ENCODE results near the gene INPP5E. TPM values are rescaled to one million over a fixed set of nuclear protein-coding genes. Genes with fewer than 3 reads are reported as not detected.

INPP5E gene
- total RNA-seq, 2 experiments from 2014 or later = 17.2 to 19.4 TPM

DNA sequence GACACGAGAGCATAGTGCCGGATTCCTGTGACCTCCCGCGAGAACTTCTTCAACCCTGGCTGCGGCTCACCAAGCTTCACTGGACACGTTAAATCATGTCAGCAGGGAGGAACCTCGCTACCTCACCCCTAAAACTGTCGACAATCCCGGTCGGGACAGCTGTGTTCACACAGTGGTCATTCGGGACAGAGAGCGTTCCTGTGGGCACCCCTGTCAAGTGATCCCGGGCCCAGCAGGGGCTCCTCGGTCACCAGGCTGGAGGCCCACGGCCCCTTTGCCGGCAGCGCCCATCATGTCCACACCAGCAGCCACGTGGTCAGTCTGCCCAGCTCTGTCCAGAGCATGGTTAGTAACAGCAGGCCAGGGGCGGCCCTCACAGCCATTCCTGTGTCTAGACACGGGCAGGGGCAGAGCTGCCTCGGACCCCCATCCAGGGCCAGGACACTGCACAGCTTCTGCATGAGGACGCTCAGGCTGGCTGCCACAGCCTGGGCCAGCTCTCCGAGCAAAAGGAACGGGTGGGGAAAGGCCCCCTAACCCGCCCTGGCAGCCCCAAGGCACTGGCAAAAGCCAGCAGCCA lies 3.5 kb downstream of the INPP5E start:
- Mint-ChIP-seq H3K4me1 (ENCODE audit: low read depth) (peaks cover 21% of the 10 kb centered on the region), H3K36me3 (ENCODE audit: low read depth) (peaks cover 17% of the 10 kb centered on the region), H3K27ac (no peak overlapping the region), H3K9me3 (no peaks in the 10 kb centered on the region), H3K4me3 (peak overlapping the region; percentile 97), H3K27me3 (no peaks in the 10 kb centered on the region)
- Histone ChIP-seq H3K4me1 (ENCODE audit: insufficient read depth, low read length) (peaks cover 35% of the 10 kb centered on the region), H3K27ac (ENCODE audit: low read depth in 1 of 2, low read length in 2 of 2) (no peak overlapping the region), H3K9me3 (ENCODE audit: control insufficient read depth in 1 of 2, insufficient read depth in 1 of 2, low read length in 2 of 2) (no peaks in the 10 kb centered on the region), H3K36me3 (ENCODE audit: insufficient read depth, low read length) (peaks cover 14% of the 10 kb centered on the region), H3K27me3 (ENCODE audit: control insufficient read depth in 1 of 2, insufficient read depth in 2 of 2, low read length in 2 of 2) (no peaks in the 10 kb centered on the region), H3K4me3 (ENCODE audit: low read length) (no peak overlapping the region)
- TF ChIP-seq, protein P1, sequence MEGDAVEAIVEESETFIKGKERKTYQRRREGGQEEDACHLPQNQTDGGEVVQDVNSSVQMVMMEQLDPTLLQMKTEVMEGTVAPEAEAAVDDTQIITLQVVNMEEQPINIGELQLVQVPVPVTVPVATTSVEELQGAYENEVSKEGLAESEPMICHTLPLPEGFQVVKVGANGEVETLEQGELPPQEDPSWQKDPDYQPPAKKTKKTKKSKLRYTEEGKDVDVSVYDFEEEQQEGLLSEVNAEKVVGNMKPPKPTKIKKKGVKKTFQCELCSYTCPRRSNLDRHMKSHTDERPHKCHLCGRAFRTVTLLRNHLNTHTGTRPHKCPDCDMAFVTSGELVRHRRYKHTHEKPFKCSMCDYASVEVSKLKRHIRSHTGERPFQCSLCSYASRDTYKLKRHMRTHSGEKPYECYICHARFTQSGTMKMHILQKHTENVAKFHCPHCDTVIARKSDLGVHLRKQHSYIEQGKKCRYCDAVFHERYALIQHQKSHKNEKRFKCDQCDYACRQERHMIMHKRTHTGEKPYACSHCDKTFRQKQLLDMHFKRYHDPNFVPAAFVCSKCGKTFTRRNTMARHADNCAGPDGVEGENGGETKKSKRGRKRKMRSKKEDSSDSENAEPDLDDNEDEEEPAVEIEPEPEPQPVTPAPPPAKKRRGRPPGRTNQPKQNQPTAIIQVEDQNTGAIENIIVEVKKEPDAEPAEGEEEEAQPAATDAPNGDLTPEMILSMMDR (IDR thresholded peaks at IDR 0.05) = no peak
- intact Hi-C loops (cut with DNase I, micrococcal nuclease) = no loop called here
- DNase-seq = peak in 1 of 14 experiments; percentile 23
- ChIA-PET POLR2A (no interaction called here), CTCF (no interaction called here)
- ATAC-seq (ENCODE audit: poor library complexity) = no peak

DNA sequence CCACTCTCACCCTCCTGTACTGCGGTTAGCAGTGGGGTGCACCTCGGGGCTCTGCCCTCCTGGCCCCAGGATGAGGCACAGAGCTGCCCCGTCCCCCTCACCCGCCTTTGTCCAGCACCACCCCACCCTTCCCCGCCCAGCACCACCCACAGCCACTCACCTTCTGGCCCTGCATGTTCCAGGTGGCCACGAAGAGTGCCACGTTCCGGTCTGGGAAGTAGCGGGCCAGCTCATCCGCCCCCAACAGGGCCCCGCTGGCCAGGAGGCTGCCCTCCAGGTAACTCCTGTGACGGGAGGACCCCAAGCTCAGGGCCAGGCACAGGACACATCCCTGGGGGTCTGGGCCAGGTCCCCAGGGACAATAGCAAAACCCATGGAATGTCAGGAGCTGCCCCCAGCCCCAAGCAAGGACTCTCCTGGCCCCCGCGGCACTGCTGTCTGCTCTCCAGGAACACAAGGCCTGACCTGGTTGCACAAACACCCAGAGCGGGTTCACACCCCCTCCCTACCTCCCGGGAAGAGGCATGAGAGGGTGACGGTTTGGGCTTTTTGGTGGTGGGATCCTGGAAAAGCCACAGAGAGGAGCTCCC lies 5.0 kb downstream of the INPP5E start:
- Histone ChIP-seq H3K27me3 (ENCODE audit: control insufficient read depth in 1 of 2, insufficient read depth in 2 of 2, low read length in 2 of 2) (no peaks in the 10 kb centered on the region), H3K4me3 (ENCODE audit: low read length) (no peak overlapping the region), H3K4me1 (ENCODE audit: insufficient read depth, low read length) (peaks cover 30% of the 10 kb centered on the region), H3K9me3 (ENCODE audit: control insufficient read depth in 1 of 2, insufficient read depth in 1 of 2, low read length in 2 of 2) (no peaks in the 10 kb centered on the region), H3K36me3 (ENCODE audit: insufficient read depth, low read length) (peaks cover 19% of the 10 kb centered on the region), H3K27ac (ENCODE audit: low read depth in 1 of 2, low read length in 2 of 2) (no peak overlapping the region)
- Mint-ChIP-seq H3K27me3 (no peaks in the 10 kb centered on the region), H3K9me3 (no peaks in the 10 kb centered on the region), H3K4me3 (no peak overlapping the region), H3K36me3 (ENCODE audit: low read depth) (peaks cover 16% of the 10 kb centered on the region), H3K4me1 (ENCODE audit: low read depth) (peaks cover 21% of the 10 kb centered on the region), H3K27ac (no peak overlapping the region)
- ChIA-PET CTCF (no interaction called here), POLR2A (no interaction called here)
- TF ChIP-seq, protein P1 (IDR thresholded peaks at IDR 0.05) = no peak
- intact Hi-C loops (cut with DNase I, micrococcal nuclease) = no loop called here
- DNase-seq (no peak), ATAC-seq (ENCODE audit: poor library complexity) (no peak)

DNA sequence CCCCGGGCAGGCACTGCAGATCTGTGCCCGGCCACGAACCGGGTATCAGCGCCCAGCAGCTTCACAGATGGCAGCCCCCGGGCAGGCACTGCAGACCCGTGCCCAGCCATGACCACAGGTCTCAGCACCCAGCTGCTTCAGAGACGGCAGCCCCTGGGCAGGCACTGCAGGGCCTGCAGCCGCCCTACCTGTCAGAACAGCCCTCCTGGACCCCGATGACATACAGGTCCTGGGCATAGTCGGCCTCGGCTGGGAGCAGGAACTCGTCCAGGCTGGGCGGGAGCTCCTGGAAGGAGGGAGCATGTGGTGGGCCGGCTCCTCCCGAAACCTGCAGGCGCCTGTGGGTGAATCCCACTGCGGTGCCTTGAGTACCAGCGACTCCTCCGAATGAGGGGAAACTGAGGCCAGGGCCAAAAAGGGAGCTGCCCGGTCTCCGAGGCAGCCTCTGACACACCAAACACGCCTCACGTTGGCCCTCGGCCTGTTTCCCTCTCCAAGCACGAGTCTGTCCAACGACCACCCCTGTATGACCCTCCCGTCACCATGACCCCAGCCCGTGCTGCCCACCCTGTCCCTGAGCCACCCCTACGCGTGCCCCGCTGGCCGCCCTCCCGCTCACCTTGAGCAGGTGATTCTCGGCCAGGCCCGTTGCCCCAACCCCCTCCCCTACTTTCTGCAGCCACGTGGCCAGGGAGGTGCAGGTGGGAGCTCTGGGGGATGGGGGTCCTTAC lies 5.6 kb downstream of the INPP5E start:
- TF ChIP-seq, protein P1 (IDR thresholded peaks at IDR 0.05) = no peak
- DNase-seq (peak in 1 of 14 experiments; percentile 27), ATAC-seq (ENCODE audit: poor library complexity) (no peak)
- Histone ChIP-seq H3K4me3 (ENCODE audit: low read length) (no peak overlapping the region), H3K27me3 (ENCODE audit: control insufficient read depth in 1 of 2, insufficient read depth in 2 of 2, low read length in 2 of 2) (no peaks in the 10 kb centered on the region), H3K4me1 (ENCODE audit: insufficient read depth, low read length) (peaks cover 30% of the 10 kb centered on the region), H3K36me3 (ENCODE audit: insufficient read depth, low read length) (peaks cover 23% of the 10 kb centered on the region), H3K27ac (ENCODE audit: low read depth in 1 of 2, low read length in 2 of 2) (no peak overlapping the region), H3K9me3 (ENCODE audit: control insufficient read depth in 1 of 2, insufficient read depth in 1 of 2, low read length in 2 of 2) (no peaks in the 10 kb centered on the region)
- POLR2A ChIA-PET = no interaction called here
- no peaks in the 10 kb centered on the region for H3K27me3 Mint-ChIP-seq
- peaks cover 21% of the 10 kb centered on the region for H3K36me3 Mint-ChIP-seq (ENCODE audit: low read depth)
- no peak overlapping the region for H3K27ac Mint-ChIP-seq
- CTCF ChIA-PET = no interaction called here
- no peaks in the 10 kb centered on the region for H3K9me3 Mint-ChIP-seq
- H3K4me1 Mint-ChIP-seq (ENCODE audit: low read depth) = peaks cover 21% of the 10 kb centered on the region
- intact Hi-C loops (cut with DNase I, micrococcal nuclease) = no loop called here
- no peak overlapping the region for H3K4me3 Mint-ChIP-seq
